Measurements from ENCODE around the gene ERI3.

Gene ERI3

GRCh38 chr1:44281962-44282703, 72.9 kb downstream of the ERI3 start:
- no peak for TF ChIP-seq CTCF (IDR thresholded peaks at IDR 0.05; ENCODE audit: extremely low read depth, missing control alignments)
- no peak for DNase-seq (ENCODE audit: low spot score)

GRCh38 chr1:44276901-44277300, 78.2 kb downstream of the ERI3 start:
- no peak for DNase-seq (ENCODE audit: low spot score)
- TF ChIP-seq CTCF (IDR thresholded peaks at IDR 0.05; ENCODE audit: extremely low read depth, missing control alignments), result no peak

GRCh38 chr1:44275991-44276405, 79.1 kb downstream of the ERI3 start:
- no peak for TF ChIP-seq CTCF (IDR thresholded peaks at IDR 0.05; ENCODE audit: extremely low read depth, missing control alignments)
- no peak for DNase-seq (ENCODE audit: low spot score)

- no peak for TF ChIP-seq CTCF (IDR thresholded peaks at IDR 0.05; ENCODE audit: extremely low read depth, missing control alignments)
- no peak for DNase-seq (ENCODE audit: low spot score)
These were observed 79.6 kb downstream of the ERI3 start for GRCh38 chr1:44275296-44275962.

GRCh38 chr1:44273560-44274350, 81.3 kb downstream of the ERI3 start:
- DNase-seq (ENCODE audit: low spot score), result no peak
- no peak for TF ChIP-seq CTCF (IDR thresholded peaks at IDR 0.05; ENCODE audit: extremely low read depth, missing control alignments)

DNA sequence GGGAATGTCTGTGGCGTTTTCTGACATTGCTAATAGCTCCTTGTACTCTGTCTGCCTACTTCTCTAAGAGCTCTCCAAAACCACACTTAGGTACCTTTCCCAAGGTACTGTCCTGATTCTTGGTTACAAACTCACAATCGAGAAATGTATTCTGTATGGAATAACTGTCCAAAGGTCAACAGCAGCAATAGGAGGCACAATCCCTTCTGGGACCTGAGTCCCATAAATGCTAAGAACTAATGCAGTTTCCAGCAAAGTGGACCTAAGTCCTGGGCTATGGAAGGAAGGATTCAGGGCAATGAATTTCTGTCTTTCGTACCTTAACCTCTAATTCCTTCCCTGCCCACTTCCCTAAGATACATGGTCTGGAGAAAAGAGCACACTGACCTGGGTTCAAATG, 82.1 kb downstream of the ERI3 start:
- no peak for TF ChIP-seq CTCF (IDR thresholded peaks at IDR 0.05; ENCODE audit: extremely low read depth, missing control alignments)

DNA sequence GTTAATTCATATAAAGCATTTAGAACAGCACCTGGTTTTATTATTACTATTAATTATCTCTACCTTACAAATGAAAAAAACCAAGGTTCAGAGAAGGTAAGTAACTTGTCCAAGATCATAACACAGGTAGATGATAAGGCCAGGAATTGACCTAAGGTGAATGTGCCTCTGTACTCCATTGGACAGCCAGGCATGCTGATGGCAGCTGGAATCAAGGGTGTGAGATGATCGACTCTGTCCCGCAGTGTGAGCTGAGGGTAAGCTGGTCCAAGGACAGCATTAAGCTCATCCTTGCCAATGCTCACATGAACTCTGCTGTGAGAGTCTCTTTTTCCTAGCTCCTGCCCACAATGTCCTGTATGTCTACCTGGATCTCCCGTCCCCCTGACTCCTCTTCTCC, 83.4 kb downstream of the ERI3 start:
- DNase-seq (ENCODE audit: low spot score), result no peak
- no peak for TF ChIP-seq CTCF (IDR thresholded peaks at IDR 0.05; ENCODE audit: extremely low read depth, missing control alignments)

More for the DNA sequence above, 82.1 kb downstream of the ERI3 start:
- no peak for DNase-seq (ENCODE audit: low spot score)
